ENCODE data around the gene IL4.
"Not testable (repeated sequence)": the region's sequence is repeated elsewhere in the genome, so short reads cannot be mapped to it uniquely, and the experiment has no call there.

The IL4 gene

DNA sequence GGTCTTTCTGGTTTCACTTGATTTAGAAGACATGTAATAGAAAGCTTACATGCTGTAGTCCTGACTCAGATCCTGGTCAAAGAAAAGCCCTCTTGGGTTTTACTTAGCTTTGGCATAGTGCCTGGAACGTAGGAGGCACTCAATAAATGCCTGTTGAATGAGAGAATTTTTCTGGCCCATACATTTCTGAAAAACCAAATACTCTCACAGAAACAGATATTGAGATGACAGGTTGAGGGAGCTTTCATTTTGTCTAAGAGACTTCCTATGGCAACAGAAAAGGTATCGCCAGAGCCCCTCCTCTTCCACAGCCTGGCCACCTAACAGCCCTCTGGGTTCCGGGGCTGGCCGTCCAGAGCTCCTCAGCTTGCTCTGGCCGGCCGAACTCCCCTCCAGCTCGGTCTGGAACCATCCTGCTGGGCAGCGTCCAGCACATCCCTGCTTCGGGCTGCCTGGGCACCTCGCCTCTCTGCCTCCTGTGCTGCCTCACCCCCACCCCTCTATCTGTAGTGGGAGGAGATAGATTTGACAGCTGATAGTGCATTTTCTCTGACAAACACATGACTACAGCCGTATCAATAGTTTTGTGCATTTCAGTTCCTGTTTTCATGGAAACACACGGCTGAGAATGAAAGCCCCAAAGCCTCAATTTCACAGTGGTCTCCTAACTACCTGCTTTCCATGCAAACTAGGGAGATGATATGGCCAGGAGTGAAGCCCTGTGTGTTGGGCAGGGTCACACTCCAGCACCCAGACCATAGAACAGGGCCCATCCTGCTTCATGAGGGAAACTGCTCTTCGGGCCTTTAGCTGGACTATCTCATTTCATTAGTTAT is 1.1 kb downstream of the IL4 start:
- DNase-seq: no peak

DNA sequence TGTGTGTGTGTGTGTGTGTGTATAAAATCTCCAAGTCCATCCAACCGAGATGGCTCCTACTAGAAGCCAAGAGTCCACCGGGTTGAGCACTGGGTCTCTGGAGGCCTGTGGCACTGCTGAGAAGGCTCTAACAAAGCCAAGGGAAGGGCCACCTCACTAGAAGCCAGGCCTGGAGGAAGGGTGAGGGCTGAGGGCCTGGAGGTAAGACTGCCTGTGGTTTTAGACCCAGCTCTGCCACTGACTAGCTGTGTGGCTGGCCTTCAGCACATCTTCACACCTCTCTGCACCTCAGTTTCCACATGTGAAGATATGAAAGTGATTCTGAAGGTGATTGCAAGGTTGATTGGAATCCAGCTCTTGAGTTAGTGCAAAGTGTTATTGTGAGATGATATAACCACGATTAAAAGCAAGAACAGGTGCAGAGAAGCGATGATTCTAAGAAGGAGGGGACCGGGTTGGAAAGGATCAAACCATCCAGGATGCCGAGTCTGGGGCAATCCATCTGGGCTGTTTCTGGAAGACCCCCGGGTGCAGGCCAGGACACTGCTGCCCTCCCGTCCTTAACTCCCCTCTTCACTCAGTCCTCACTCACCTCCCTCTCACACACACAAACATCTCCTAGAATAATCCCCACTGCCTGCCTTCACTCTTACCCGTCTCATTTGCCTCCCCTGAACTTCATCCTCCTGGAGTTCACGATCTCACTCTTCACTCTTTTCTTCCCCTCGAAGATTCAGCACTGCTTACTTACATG is 2.3 kb downstream of the IL4 start:
- no peak for DNase-seq

DNA sequence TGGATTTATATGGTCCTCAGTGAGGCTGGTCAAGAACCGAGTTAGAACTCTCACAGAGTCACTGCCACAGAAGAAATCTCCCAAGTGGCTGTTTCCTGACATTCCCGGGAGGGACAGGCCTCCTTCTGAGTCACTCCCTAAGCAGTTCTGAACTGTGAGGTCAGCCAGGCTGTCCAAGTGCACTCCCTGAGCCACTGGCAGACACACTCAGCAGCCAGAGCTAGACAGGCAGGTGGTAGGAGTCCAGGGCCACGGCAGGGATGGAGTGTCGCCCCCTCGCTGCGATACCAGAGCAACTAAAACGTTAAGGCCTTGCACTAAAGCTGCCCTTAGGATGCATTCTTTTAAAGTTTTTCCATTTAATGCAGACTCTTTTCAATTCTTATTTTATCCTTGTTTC is 3.4 kb downstream of the IL4 start:
- DNase-seq: no peak

DNA sequence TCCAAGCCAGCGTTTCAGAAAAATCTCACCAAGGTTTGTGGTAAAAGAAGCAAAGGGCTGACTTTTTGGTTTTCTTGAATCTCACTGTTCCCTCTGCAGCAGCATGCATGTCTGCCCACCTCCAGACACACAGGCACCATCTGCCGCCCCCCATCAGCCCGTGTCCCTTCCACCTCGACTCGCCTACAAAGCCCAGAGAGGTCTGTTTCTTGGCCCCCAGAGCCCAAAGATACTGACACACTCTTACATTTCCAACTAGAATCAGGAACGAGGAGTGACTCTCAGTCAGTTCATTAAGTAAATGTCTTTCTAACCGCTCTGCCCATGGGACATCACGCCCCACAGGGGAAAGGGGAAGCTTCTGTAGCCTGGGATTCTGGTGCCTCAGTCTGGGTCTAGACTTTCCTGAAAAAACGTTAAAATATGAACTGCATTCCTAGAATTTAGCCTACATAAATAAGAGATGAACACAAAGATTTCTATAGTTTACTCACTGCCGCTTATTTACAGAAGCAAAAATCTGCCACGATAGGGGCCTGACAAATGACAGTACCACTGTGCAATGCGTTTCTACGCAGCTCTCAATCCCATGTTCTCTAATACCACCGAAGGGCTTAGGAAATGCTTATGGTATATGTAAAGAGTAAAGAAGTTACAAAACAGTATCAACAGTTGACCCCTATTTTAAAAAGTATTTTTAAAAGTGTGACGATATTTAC is 4.1 kb downstream of the IL4 start:
- no peak for DNase-seq

DNA sequence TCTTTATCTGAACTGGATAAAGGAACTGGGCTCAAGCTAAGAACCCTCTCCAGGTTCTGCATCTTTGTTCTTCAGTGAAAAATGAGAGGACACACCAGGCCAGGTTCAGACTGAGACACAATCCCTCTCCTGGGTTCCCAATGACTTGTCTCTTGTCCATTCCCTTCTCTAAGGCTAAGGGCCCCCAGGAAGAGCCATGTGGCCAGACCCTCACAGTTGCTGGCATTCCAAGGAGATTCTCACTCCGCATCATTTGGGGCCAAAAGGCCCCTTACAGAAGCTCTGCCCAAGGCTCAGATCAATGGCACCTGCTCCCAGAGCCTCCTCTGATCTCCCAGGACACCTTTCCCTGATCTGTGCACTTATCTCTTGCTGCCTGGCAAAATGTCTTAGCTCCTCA is 4.9 kb downstream of the IL4 start:
- no peak for DNase-seq

DNA sequence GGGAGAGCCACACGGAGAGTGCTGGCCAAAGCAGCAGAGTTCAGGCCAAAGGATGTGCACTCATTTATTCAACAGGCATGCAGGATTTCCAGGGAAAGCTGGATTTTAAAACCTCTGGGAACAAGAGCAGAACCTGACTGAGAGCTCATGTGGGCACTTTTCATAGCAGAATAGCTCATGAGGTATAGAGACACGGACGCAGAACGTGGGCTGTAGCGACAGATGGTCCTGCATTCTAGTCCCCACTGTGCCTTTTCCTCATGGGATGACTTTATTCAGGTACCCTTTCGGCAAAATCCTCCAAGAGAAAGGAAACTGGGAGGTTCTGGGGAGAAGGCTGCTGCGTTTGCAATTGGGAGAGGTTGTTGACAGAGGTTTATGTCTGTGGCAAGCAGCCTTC is 5.4 kb downstream of the IL4 start:
- no peak for DNase-seq

DNA sequence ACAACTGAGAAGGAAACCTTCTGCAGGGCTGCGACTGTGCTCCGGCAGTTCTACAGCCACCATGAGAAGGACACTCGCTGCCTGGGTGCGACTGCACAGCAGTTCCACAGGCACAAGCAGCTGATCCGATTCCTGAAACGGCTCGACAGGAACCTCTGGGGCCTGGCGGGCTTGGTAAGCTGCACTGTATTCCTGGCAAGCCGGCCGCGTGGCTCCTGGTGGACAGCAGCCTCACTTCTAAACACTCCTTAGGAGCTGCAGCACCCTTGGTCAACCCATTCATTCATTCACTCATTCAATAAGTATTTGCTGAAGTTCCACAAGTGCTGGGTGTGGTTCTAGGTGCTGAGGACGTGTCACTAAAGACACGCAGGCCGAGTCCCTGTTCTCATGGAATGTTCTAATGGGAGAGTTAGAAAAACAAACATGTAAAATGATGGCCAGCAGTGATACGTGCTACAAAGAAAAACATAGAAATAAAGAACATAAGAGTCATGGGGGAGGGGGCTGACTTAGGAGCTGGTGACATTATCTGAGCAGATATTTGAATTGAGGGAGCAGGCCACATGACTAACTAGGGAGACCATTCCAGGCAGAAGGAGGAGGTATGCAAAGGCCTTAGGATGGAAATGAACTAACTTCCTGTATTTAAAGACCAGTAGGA is 6.1 kb downstream of the IL4 start:
- no peak for DNase-seq

DNA sequence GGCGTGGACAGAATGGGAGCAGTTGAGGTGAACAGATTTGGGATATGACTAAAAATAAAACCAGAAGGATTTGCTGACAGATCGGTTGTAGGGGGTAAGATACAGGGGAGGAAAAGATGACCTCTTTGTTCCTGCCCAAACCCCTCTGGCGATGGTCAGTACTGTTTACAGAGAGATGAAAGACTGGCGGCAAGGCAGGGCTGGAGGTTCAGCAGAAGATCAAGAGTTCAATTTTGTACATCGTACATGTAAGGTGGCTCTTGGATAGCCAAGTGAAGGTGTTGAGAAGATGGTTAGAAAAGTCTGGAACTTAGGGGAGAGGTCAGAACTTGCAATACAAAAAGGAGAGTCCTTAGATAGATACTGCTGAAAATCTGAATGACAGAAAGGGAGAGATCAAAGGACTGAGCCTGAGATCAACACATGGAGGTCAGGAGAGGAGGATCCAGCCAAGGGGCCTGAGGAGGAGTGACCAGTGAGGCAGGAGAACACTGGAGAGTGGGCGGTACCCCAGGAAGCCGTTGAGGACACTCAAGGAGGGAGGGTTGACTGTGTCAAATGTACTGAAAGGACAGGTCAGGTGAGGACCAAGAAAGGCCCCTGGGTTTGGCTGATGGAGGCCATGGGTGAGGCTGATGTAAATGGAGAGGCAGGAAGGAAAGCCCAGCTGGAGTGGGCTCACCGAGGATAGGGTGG is 7.1 kb downstream of the IL4 start:
- DNase-seq: no peak

DNA sequence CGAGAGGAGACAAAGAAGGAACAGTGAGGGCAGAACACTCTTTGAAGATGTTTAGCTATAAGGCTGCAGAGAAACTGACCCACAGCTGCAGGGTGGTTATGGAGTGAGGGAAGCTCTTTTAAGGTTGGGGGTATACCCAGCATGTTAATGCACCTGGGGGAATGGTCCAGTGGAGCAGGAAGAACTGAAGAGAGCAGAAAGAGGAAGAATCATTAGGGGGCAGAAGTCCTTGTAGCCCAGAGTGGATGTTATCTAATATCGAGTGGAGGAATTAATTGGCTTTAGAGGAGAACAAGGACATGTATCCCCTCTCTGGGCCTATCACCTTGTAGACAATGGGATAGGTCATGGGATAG is 7.7 kb downstream of the IL4 start:
- DNase-seq: no peak

DNA sequence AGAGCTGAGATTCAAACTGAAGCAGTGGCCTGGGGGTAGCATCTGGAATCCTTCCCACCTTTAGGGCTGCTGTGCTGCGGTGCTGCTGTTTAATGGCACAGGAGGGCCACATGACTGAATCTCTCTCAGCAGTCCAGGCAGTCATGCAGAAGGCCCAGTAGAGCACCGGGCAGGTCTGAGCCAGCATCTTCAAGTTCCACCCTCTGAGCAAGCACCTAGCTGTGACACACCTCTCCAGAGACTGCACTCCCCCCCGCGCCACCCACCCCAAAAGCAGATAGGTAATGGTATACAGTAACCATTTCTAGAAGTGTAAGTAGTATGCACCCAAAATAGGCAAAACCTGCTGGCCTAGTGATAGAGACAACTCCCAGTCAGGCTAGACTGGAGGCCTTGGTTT is 8.2 kb downstream of the IL4 start:
- DNase-seq: no peak

DNA sequence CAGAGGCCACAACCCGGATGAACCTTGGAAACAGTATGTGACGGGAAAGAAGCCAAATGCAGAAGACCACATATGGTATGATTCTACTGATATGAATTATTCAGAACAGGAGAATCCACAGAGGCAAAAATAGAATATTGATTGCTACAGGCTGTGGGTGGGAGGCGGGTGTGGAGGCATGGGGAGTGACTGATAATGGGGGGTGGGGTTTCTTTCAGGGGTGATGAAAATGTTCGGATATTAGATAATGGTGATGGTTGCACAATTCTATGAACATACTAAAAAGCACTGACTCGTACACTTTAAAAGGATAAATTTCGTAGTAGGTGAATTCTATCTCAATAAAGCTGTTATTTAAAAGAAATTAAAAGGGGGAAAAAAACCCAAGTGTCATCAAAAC is 10.7 kb downstream of the IL4 start:
- no peak for DNase-seq

DNA sequence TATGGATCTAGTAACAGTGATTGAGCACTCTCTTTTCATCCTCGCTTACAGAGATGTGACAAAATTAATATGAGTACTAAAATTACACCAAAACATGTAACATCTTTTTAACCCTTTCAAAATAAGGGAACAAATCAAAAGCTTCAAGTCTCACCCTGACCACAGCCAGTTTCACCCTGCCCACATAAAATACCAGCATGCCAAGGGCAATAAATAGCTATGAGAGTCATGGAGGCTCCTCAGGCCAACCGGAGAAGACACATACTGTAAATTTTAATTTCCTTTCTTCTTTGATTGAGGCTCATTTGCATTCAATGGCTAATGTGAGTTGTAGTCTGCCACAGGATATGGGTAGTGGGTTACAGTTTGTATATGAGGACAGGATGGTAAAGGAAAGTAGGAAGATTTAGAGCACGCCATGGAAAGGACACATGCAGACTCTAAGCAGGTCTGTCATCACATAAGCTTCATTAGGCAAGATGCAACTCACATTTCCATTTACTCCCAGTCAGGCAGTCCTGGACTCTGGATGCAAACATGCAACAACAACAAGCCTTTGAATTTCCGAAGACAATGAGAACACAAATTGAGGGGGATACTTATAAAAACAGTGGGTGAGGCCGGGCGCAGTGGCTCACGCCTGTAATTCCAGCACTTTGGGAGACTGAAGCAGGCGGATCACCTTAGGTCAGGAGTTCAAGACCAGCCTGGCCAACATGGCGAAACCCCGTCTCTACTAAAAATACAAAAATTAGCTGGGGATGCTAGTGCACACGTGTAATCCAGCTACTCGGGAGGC is 11.3 kb downstream of the IL4 start:
- DNase-seq: no peak

DNA sequence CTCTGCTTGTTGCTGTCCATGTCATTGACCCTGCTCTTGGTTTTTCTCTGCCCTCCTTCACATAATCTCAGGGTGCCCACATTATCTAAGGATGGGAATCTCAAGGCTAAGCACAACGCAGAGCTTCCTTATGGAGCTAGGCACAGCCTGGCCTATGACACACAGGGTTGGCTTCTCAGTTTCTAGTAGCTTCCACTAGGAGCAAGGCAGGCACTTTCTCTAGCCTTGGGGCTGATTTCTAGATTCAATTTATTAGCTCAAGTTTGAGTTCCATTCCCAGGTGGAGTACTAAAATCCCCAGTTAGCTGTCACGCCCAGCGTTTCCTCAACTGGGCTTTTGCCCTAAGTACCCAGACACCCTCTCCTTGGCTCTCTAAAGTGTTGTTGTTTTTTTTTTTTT is 12.4 kb downstream of the IL4 start:
- no peak for DNase-seq

DNA sequence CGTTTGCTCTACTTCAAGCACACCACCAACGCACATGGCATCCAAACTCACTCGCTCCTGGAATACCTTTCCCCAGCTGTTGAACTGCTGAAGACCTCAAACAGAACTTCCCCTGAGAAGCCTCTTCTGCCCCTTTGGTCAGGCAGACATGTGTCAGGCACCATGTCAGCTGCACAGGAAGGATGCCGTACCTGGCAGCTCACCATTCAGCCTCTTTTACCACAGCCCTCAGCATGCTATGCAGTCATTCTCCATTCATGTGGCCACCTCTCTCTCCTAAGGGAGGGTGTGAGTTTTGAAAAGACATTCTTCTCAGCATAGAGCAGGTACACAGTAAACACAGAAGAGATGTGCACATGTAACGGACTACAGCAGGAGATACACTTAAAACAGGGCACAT is 14.2 kb downstream of the IL4 start:
- peak; percentile 63 for DNase-seq

DNA sequence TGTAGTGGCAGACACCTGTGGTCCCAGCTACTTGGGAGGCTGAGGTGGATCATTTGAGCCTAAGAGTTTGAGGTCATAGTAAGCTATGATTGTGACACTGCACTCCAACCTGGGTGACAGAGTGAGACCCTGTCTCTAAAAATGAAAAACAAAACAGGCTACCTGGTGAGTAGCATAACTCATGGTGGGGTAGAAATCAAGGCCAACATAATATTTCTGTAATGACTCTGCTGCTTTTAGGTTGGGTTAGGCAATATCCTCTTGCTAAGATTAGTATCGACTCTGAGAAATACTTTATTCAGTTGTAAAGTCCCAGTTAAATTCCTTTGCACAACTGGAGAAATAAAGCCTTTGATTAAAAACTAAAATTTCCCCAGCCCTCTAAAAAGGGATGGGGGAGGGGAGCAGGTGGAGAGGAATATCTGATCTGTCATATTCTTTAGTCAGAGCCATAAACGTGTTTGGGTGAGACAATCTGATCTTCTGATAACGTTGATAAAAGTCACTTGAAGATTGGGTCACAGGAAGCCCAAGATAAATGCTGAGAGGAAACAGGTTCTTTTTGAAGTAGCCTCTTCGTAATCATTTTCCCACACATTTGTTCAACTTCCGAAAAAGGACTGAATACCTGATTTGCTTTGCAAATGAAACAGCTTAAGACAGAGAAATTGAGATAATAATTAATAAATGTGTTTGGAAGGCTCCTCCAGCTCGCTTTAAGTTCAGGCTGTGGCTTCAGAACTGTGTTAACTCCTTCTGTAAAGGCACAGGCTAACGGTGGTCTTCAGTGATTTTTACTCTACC is 14.9 kb downstream of the IL4 start:
- peak; percentile 53 for DNase-seq

DNA sequence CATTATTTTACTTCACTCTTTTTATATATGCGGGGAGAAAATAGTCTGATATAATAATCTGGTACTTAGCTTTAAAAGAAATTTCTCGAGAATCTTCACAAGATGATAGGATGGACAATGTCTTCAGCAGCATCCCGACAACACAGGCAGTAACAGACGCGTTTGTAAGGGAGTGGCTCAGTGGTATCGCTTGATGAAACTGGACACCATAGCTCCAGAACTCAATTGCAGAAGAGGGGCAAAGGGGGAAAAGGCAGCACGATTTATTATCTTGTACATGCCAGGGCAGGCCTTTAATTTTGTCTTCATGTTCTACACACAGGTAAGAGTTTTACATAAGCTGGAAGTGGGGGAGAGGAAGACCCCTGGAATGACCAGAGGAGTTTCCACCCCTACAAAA is 15.7 kb downstream of the IL4 start:
- no peak for DNase-seq

DNA sequence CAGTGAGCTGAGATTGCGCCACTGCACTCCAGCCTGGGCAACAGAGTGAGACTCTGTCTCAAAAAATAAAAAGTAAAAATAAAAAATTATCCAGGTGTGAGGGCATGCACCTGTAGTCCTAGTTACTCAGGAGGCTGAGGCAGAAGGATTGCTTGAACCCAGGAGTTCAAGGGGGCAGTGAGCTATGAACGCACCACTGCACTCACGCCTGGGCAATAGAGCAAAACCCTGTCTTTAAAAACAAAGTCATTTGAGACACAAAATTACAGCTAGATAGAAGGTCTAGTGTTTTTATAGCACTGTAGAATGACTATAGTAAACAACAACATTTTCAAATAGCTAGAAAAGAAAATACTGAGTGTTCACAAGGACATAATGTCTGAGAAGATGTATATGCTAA is 16.4 kb downstream of the IL4 start:
- DNase-seq: no peak

DNA sequence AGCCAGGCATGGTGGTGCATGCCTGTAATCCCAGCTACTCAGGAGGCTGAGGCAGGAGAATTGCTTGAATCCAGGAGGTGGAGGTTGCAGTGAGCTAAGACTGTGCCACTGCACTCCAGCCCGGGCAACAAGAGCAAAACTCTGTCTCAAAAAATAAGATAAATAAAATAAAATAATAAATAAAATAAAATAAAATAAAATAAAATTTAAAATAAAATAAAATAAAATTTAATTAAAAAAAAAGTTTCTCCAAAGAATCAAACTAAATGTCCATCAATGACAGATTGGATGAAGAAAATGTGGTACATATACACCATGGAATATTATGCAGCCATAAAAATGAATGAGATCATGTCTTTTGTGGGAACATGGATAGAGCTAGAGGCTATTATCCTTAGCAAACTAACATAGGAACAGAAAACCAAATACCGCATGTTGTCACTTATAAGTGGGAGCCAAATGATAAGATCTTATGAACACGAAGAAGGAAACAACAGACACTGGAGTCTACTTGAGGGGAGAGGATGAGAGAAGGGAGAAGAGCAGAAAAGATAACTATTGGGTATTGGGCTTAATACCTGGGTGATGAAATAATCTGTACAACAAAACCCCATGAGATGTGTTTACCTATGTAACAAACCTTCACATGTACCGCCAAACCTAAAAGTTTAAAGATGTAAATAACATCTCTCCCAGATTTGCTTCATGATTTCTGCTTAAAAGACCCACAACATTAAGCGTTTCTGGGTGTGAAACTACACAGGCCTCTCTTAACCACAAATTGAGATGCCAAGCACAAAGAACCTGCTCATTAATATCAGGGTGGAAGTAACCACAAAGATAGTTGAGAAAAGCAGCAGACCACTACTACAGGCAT is 18.2 kb downstream of the IL4 start:
- DNase-seq: not testable (repeated sequence)

DNA sequence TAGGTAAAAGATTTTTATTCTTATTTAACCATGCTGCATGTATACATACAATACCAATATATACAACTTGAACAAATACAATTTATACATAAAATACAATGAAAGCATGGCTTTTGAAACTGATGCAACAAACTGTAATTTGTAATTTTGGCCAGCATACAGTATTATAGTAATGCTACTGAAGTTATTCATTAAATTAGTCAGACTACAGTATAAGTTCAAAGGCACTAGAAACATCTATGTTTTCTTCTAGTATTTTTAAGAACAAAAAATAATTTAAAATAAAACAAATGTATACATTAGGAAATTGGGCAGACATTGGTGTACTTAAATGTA is 18.8 kb downstream of the IL4 start:
- no peak for DNase-seq

DNA sequence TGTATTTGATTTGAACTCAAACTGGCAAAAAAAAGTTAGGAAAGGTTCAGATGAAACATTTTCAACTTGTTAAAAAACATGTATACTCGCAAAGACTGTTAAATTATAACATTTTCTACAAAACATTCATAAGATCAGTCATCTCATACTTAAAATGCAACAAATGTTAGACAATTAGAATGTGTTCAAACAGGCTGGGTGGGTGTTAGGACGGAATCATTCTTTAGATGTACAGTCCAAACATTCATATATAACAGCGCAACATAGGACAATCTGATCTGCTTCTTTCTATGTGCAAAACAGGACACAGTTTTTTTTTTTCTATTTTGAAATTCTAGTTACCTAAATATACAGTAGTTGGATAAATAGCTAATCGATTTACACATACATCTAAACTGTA is 22.2 kb downstream of the IL4 start:
- no peak for DNase-seq

Data from central memory CD4-positive, alpha-beta T cell (primary cell).